Astrocyte (in vitro differentiated cells and primary cell): Measurements from ENCODE around the gene MAGED2. TPM values are rescaled to one million over a fixed set of nuclear protein-coding genes. Genes with fewer than 3 reads are reported as not detected.

Experiments used
- DNase-seq: peaks from one replicate; pipeline ENCODE4 v3.0.0-alpha.2; 2010; ENCODE audit warnings: low read depth
- FAIRE-seq: peaks from 2 replicates; lab custom pipeline; 2011; peaks lifted over from hg19 to GRCh38; lab: Jason Lieb, UNC
- H2AFZ ChIP-seq: 2 replicates; pipeline ENCODE4 v1.6.0; 2012; ENCODE audit warnings: low read depth, low read length, inconsistent platforms
- H3K27ac ChIP-seq: 2 replicates; pipeline ENCODE4 v1.5.1; 2011; ENCODE audit warnings: low read depth, low read length, inconsistent platforms
- H3K27me3 ChIP-seq: 2 replicates; pipeline ENCODE4 v1.6.0; 2011; ENCODE audit warnings: low read length, inconsistent platforms; ENCODE audit not compliant: insufficient read depth
- H3K36me3 ChIP-seq: 2 replicates; pipeline ENCODE4 v1.5.1; 2011; ENCODE audit warnings: low read length, inconsistent platforms; ENCODE audit not compliant: insufficient read depth
- H3K4me1 ChIP-seq: 2 replicates; pipeline ENCODE4 v1.5.1; 2011; ENCODE audit warnings: low read length, inconsistent platforms; ENCODE audit not compliant: insufficient read depth
- H3K4me2 ChIP-seq: 2 replicates; pipeline ENCODE4 v1.6.0; 2012; ENCODE audit warnings: low read length, inconsistent platforms
- H3K4me3 ChIP-seq: 2 replicates; pipeline ENCODE4 v1.5.1; 2011; ENCODE audit warnings: low read depth, mild to moderate bottlenecking, low read length, inconsistent platforms; ENCODE audit not compliant: insufficient read depth
- H3K79me2 ChIP-seq: 2 replicates; pipeline ENCODE4 v1.6.0; 2012; ENCODE audit warnings: mild to moderate bottlenecking, low read length, inconsistent platforms; ENCODE audit not compliant: insufficient read depth
- H3K9ac ChIP-seq: 2 replicates; pipeline ENCODE4 v1.6.0; 2012; ENCODE audit warnings: mild to moderate bottlenecking, low read length, inconsistent platforms
- H3K9me3 ChIP-seq: 2 replicates; pipeline ENCODE4 v1.5.1; 2012; ENCODE audit warnings: low read depth, mild to moderate bottlenecking, low read length, inconsistent platforms; ENCODE audit not compliant: insufficient read depth
- H4K20me1 ChIP-seq: 2 replicates; pipeline ENCODE4 v1.6.0; 2012; ENCODE audit warnings: low read length, inconsistent platforms; ENCODE audit not compliant: insufficient read depth
- H3K27ac Mint-ChIP-seq: one replicate; pipeline ENCODE4 v1.8.0; 2021; ENCODE audit warnings: mild to moderate bottlenecking, mixed read lengths; ENCODE audit not compliant: unreplicated experiment
- H3K27me3 Mint-ChIP-seq: one replicate; pipeline ENCODE4 v1.8.0; 2021; ENCODE audit warnings: low read depth, mixed read lengths; ENCODE audit not compliant: unreplicated experiment
- H3K36me3 Mint-ChIP-seq: one replicate; pipeline ENCODE4 v1.8.0; 2021; ENCODE audit warnings: low read depth, mixed read lengths; ENCODE audit not compliant: unreplicated experiment
- H3K4me1 Mint-ChIP-seq: one replicate; pipeline ENCODE4 v1.8.0; 2021; ENCODE audit warnings: low read depth, mixed read lengths; ENCODE audit not compliant: unreplicated experiment
- H3K4me3 Mint-ChIP-seq: one replicate; pipeline ENCODE4 v1.8.0; 2021; ENCODE audit warnings: mild to moderate bottlenecking, moderate library complexity, mixed read lengths; ENCODE audit not compliant: unreplicated experiment
- H3K9me3 Mint-ChIP-seq: one replicate; pipeline ENCODE4 v1.8.0; 2021; ENCODE audit warnings: mild to moderate bottlenecking, mixed read lengths; ENCODE audit not compliant: unreplicated experiment
- EZH2 ChIP-seq: IDR thresholded peaks from 2 replicates; pipeline ENCODE4 v1.6.1; 2012; ENCODE audit warnings: mild to moderate bottlenecking, low read length, inconsistent platforms; ENCODE audit not compliant: insufficient read depth
- total RNA-seq: library from RNA; stranded (reverse); gene quantifications from 2 replicates; pipeline ENCODE4 v1.2.1, GENCODE V29; 2021
- TF ChIP-seq, protein P1 (sequence below): IDR thresholded peaks from 2 replicates; pipeline ENCODE4 v1.5.1; 2011; ENCODE audit warnings: low read depth, mild to moderate bottlenecking, inconsistent platforms, low read length, moderate library complexity; ENCODE audit not compliant: insufficient read depth

The MAGED2 gene
- total RNA-seq, 1 donor from 2014 or later = 498 TPM

DNA sequence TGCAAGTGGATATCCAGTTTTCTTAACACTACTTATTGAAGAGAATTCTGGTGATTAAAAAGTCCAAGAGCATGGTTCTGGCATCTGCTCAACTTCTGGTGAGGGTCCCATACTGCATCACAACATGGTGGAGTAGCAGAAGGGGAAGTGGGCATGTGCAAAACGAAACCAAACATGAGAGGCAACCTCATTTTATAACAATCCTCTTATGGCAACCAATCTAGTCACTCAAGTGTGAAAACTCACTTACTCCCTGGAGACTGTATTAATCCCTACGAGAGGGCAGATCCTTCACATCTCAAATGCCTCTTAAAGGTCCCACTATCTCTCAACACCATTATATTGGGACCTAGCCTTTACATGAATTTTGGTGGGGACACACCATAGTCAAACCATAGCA is 57.7 kb downstream of the MAGED2 start:
- no peaks in the 10 kb centered on the region for H4K20me1 ChIP-seq
- H3K4me2 ChIP-seq = no peak overlapping the region
- H3K9ac ChIP-seq = no peak overlapping the region
- H3K4me1 Mint-ChIP-seq = no peaks in the 10 kb centered on the region
- H3K36me3 ChIP-seq = no peaks in the 10 kb centered on the region
- TF ChIP-seq, protein P1, sequence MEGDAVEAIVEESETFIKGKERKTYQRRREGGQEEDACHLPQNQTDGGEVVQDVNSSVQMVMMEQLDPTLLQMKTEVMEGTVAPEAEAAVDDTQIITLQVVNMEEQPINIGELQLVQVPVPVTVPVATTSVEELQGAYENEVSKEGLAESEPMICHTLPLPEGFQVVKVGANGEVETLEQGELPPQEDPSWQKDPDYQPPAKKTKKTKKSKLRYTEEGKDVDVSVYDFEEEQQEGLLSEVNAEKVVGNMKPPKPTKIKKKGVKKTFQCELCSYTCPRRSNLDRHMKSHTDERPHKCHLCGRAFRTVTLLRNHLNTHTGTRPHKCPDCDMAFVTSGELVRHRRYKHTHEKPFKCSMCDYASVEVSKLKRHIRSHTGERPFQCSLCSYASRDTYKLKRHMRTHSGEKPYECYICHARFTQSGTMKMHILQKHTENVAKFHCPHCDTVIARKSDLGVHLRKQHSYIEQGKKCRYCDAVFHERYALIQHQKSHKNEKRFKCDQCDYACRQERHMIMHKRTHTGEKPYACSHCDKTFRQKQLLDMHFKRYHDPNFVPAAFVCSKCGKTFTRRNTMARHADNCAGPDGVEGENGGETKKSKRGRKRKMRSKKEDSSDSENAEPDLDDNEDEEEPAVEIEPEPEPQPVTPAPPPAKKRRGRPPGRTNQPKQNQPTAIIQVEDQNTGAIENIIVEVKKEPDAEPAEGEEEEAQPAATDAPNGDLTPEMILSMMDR = no peak
- TF ChIP-seq EZH2 = no peak
- H3K27me3 Mint-ChIP-seq = peaks cover 2% of the 10 kb centered on the region
- no peaks in the 10 kb centered on the region for H3K9me3 ChIP-seq
- H3K4me1 ChIP-seq = no peaks in the 10 kb centered on the region
- H2AFZ ChIP-seq = no peak overlapping the region
- H3K27ac ChIP-seq = no peak overlapping the region
- H3K4me3 ChIP-seq = no peak overlapping the region
- H3K9me3 Mint-ChIP-seq = peaks cover 6% of the 10 kb centered on the region
- no peak for DNase-seq
- peak; percentile 98 for FAIRE-seq
- no peak overlapping the region for H3K4me3 Mint-ChIP-seq
- H3K79me2 ChIP-seq = no peaks in the 10 kb centered on the region
- H3K36me3 Mint-ChIP-seq = no peaks in the 10 kb centered on the region
- H3K27me3 ChIP-seq = no peaks in the 10 kb centered on the region
- no peak overlapping the region for H3K27ac Mint-ChIP-seq

Other genes starting within 250 kb of the MAGED2 start
- gene ITIH6, start 9.5 kb upstream of the MAGED2 start, total RNA-seq = not detected in 2 replicates
- gene TRO, start 113.1 kb downstream of the MAGED2 start, total RNA-seq = 83.9 and 86.6 TPM in 2 replicates
- gene PFKFB1, start 186.4 kb downstream of the MAGED2 start, total RNA-seq = 0.34 TPM in 1 of 2 replicates, not detected in the other
- gene APEX2, start 192.6 kb downstream of the MAGED2 start, total RNA-seq = 14.5 and 15.0 TPM in 2 replicates
- not detected in 2 replicates for gene ALAS2, start 223.2 kb downstream of the MAGED2 start, total RNA-seq